ENCODE results near the gene NRG3.

The NRG3 gene

DNA sequence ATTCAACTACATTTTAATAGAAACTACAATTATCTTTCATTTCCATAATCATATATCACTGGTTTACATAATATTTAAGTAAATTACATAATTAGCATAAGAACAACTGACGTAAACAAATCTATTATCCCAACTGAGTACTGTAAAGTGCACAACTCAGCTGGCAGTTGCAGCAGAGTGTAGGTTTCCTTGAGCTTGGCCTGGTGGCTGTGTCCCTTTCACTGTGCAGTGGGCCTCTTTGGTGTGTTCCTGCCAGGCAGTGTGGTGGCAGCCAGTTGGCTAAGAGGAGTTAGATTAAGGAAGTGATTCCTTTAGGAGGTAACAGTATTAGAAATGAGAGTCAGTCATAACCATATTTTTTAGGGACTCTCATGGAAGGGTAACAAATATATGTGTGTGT is 7.0 kb downstream of the NRG3 start:
- DNase-seq (ENCODE audit: extremely low read depth in 1 of 2, low read depth in 1 of 2): no peak

DNA sequence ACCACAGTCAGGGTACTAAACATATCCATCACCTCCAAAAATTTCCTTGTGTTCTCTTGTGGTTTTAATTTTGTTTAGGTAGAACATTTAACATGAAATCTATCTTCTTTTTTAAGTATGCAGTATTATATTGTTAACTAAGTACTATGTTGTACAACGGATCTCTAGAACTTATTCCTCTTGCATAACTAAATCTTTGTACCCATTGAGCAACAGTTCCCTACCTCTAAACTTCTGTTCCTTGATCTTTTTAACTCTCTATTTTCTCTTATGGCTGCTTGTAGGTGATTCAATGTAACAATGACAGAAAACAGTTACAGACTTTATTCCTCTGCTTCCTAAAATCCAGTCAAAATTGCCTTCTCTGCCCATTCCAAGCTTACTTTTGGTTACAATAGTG is 9.9 kb downstream of the NRG3 start:
- DNase-seq (ENCODE audit: extremely low read depth in 1 of 2, low read depth in 1 of 2): no peak

DNA sequence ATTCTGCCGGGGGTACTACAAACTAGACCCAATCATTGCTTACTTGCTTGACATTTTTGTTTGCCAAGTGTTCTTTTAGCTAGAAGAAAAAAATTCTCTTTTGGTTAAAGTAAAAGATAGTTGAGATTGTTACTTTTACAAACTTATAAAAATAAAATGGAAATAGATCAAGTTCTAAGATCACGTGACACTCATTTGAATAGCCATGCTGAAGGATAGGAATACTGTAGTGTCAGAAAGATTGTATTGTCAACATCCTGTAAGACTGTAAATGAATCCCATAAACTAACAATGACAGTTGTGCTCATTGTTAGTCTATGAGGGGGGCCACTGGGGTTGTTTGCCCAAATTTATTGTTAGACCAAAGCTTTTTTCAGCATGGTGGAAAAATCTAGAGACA is 10.5 kb downstream of the NRG3 start:
- no peak for DNase-seq (ENCODE audit: extremely low read depth in 1 of 2, low read depth in 1 of 2)

DNA sequence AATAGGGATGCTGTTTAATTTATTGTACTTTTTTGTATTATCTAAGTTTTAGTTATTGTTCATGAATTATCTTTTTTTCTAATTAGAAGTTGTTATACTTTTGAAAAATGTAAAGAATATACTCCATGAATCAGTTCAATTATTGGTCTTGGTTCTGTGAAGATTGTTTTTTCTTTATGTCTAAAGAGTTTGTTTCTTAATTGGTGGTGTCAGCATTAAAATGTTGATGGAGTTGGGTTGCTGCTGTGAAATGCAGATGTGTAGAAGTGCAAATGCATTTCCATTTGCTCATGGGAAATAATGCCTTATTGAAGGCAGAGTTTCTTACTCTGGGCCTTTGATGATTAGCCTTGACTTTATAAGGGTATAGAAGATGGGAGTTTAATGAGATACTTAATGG is 11.9 kb downstream of the NRG3 start:
- DNase-seq (ENCODE audit: extremely low read depth in 1 of 2, low read depth in 1 of 2): no peak

DNA sequence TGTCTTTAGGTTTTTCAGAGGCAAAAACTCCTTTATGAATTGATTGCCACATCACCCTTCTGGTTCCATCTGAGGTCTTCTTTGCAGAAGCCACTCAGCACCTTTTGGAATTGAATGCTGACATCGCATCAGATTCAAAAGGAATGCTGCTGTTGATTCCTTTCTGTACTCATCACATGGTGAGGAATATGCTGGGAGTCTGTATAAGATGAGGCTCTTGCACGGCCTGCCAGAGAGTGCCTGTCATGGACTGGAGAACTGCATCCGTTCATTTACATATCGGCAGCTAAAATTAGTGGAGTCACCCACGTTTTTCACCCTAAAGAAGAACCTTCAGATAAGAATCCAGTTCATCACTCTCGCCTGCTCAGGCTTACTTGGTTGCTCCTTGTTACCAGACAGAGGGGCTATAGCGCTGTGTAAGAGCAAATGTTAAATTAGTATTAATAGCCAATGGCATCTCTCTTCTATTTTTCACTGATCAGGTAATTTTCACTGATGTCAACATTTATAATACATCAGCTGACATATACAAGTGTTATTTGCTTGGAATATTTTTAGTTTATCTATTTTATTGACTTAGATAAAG is 14.3 kb downstream of the NRG3 start:
- no peak for DNase-seq (ENCODE audit: extremely low read depth in 1 of 2, low read depth in 1 of 2)

DNA sequence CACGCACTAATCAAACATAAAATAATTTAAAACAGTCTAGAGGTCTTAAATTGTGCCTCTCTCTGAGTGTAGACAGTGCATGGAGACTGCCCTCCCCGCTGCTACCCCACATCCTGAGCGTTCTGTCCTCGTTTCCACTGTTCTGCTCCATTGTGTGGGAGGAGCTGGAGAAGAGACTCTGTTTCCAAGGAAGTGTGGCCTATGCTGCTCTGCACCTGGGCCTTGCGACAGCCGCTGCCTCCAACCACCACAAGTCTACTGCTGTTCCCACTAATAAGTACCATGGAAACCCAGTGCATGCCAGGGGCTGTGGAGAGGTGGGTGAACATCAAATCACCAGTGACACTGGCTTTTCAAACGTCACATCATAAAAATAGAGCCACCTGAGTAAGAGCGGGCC is 19.6 kb downstream of the NRG3 start:
- DNase-seq (ENCODE audit: extremely low read depth in 1 of 2, low read depth in 1 of 2): no peak

DNA sequence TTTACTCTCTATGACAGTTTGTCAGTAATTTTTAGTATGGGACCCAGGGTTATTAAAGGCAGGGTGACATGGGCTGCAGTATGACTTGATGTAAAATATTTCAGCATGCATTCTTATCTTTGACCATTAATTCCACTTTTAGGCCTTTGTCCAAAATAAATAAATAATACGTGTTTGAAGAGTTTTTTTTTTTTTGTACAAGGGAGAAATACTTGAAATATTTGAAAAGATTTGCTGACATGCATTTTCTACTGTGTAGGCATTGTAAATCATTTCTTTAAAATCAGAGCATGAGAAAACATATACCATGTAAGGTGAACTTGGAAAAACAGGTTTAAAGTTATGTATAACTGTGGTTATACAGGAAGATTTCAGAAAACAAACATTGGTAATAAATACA is 23.5 kb downstream of the NRG3 start:
- DNase-seq (ENCODE audit: extremely low read depth in 1 of 2, low read depth in 1 of 2): no peak

DNA sequence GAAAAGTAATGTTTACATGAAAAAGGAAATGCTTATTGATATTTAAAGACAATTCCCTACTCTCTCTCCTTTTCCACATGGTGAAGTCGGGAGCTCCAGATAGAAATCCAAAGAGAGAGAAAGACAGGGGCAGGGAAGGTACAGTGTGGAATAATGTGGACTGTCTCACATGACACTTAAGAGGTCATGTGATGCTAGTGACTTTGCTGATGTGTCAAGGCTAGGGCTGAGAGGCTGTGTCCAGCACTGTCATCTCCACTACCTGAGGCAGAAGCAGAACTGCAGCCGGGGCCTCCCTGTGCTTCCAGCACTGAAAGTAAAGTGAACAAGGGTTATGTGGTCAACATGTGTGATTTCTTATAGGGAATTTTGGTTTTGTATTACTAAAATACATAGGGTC is 26.0 kb downstream of the NRG3 start:
- DNase-seq (ENCODE audit: extremely low read depth in 1 of 2, low read depth in 1 of 2): no peak

DNA sequence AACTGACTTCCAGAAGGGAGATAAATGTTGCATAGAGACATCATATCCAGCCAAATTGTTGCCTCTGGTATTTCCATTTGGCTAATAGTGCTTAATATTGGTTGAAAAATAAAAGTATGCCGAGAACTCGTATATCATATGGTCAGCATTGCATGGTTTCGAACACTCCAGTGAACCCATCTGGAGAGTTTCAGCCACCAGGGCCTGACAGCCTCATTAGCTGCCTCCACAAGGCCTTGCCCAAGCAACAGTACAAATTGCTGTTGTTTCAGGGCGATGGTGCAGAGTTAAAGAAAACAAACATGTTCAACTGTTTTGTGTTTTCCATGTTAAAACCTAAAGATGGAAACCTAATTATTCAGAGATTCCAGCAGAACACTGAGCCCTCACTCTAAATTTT is 28.5 kb downstream of the NRG3 start:
- no peak for DNase-seq (ENCODE audit: extremely low read depth in 1 of 2, low read depth in 1 of 2)

DNA sequence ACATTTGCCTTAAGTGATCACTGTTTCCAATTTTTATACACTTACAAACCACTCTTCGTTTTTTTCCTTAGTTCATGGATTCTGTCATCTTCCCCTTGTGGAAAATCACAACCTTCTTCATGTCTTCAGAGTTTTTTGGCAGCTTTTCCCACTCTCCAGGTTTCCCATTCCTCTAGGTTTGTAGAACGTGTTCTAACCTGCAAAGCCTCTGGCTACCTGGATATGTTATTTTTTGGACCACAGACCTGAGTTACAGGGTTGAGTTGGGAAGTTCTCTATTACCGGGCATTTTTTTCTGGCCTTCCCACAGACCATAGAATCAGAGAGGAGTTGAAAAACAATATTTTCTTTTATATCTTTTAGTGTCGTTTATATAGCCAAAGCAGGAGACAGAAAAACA is 30.2 kb downstream of the NRG3 start:
- no peak for DNase-seq (ENCODE audit: extremely low read depth in 1 of 2, low read depth in 1 of 2)

DNA sequence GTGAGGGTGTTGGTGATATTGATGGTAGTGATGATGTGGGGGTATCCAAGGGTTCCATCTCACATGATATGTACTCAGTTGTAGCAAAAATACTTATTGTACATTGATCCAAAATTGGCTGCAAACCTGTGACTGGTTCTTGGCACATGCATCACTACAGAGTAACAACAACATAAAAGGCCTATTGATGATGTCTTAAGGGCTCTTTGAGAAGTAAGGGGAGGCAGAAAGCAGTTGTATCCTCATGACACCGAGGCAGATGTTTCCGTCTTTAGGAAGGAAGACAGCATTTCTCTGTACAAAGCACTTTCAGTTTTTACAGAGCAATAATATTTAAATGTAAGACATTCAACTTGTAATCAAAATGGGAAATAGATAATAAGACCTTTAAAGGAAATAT is 34.5 kb downstream of the NRG3 start:
- no peak for DNase-seq (ENCODE audit: extremely low read depth in 1 of 2, low read depth in 1 of 2)

DNA sequence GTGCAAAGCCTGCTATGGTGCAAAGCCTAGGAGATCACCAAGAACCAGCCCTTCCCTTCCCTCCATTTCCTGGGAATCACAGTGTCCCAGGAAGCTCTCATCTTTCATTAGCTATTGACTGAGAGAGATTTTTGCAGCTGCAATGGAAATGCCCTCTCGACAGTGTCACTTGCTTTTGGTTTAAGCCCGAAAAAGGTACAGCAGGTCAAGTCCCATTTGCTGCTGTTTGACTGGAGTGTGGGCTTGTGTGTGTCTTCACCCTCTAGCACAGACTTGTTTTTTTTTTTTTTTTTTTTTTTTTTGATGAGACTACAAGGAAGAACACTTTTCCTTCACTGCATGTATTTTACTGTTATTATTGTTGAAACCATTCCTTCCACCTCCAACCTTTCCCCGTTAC is 36.3 kb downstream of the NRG3 start:
- DNase-seq (ENCODE audit: extremely low read depth in 1 of 2, low read depth in 1 of 2): no peak

DNA sequence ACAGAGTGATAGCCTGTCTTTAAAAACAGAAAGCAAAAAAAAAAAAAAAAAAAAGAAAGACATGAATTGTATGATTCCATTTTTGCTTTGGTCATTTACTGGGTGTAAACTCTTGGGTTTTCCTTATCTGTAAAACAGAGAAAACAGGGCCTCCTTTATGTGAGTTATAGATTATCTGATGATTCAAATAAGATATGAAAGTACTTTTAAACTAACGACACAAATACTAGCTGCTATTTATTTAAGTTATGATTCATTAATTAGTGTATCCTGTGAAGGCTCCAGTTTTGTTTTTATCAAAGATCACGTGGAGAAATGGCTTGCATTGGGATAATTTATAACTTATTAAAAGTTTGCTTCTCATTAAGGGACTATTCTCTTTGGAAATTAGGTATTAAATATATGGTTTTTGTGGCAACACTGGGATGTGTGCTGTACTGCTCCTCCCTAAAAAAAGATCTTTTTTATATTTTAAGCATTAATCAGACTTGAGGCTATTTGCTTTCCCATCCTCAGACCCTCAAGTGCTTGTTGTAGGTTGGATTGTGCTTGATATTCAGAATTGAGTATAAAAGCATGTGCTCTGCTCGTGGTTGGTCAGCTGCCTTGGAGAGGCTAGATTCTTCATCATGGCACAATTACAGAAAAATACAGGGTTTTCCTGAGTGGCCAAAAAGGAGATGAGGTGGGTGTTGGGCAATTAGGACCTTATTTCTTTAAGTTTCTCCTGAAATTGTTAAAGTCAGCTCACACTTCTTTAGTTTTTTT is 39.9 kb downstream of the NRG3 start:
- no peak for DNase-seq (ENCODE audit: extremely low read depth in 1 of 2, low read depth in 1 of 2)

DNA sequence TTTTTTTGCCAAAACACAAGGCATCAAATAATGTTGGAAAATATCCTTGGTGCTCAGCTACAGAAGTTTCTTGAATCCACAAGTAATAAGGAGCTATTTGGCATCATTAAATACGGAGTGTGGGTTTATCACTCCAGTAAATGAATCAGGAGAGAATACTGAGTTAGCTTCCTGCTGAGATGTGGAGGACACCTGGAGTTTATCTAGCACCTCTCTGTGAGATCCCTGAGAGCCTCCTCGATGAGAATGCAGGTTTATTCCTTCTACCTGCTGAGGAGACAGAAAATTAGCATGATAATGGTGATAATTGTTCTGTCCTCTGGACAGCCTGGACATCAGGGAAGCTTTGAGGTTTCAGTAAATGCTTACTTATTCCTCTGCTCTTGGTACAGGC is 40.5 kb downstream of the NRG3 start:
- DNase-seq (ENCODE audit: extremely low read depth in 1 of 2, low read depth in 1 of 2): no peak

DNA sequence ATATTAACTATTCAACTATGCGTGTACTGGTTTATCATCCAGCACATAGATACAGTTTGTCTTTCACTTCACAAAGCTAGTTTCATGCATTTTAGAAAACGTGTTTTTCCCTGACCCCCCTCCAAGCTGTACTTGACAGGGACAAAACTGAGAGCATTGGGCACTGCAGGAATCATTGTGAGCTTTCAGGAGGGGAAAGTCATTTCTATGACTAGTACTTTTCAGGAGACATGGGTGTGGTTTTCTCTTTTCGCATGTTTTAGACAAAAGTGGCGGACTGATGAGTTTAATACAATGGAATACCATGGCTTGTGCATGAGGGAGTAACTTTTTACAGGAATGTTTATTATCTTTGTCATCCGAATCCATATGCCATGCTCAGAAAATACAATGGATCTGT is 42.7 kb downstream of the NRG3 start:
- no peak for DNase-seq (ENCODE audit: extremely low read depth in 1 of 2, low read depth in 1 of 2)

DNA sequence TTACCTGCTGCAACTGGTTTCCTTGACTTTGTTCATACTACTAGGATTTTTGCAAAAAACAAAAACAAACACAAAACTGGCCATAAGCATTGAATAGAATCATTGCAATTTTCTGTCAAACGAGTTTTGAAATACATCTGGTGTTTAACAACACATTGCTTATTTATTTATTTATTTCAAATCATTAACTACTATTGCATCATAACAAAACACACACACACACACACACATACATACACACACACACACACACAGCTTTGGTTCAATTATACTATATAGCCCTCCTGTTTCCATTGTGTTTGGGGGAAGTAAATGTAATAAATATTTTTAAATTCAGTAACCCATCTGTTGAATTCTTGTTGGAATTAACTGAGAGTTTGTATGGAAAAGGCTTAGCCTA is 43.8 kb downstream of the NRG3 start:
- DNase-seq (ENCODE audit: extremely low read depth in 1 of 2, low read depth in 1 of 2): no peak

DNA sequence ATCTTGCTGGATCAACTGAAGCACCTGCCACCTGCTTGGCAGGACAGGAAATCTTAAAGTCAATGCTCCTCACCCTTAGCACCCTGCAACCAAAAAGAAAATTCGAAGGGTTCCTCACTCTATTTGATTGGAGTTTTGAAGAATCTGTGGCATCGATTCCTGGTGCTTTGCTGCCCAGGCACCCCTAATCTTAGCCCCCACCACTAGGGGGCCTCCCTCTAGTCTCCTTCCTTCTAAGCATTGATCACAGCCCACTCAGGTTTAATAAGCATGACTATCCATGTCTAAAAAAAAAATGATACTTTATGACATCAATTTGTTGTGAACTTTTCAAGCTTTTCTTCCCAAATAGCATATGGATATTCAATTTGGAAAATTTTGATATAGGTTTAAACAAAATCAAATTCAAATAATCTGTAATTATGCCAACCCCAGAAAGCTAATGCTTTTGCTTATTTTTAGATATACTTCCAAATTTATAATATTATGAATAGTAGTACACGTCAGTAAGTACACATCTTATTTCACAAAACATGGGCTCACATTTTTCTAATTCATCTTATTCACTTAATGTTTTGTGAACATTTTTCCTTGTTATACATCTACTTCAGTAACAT is 45.3 kb downstream of the NRG3 start:
- no peak for DNase-seq (ENCODE audit: extremely low read depth in 1 of 2, low read depth in 1 of 2)

DNA sequence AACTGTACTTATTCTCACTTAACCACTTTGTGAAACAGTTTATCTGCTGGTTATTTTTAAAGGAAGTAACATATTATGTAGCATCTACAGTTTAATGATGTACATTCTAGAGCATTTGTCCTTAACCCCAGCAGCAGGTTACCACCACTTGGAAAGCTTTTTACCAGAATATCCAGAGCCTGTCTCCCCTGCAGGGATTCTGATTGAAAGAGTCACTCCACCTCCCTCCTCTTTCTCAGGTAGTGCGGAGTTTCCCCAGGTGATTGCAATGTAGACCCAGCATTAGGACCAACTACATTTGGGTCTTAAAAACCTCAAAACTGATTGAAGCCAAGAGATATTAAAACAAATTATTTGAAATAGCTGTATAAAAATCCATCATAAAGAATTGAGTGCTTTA is 53.1 kb downstream of the NRG3 start:
- DNase-seq (ENCODE audit: extremely low read depth in 1 of 2, low read depth in 1 of 2): no peak

DNA sequence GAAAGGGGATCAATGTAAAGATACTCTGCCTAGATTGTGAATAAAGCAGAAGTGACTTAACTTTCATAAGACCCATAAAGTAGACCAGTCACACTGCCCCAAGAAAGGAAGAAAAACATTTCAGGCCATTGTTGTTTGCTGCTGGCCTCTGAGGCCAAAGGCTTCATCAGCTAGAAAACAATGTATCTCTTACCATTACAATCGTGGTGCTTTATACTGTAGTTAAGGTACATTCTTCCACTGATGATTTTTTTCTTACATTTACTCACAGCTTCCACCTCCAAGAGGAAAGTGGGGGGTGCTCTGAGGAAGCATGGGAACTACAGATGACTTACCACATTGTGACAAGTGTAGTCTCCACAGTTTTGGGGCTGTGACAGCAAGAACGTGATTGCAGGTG is 68.6 kb downstream of the NRG3 start:
- no peak for DNase-seq (ENCODE audit: extremely low read depth in 1 of 2, low read depth in 1 of 2)

DNA sequence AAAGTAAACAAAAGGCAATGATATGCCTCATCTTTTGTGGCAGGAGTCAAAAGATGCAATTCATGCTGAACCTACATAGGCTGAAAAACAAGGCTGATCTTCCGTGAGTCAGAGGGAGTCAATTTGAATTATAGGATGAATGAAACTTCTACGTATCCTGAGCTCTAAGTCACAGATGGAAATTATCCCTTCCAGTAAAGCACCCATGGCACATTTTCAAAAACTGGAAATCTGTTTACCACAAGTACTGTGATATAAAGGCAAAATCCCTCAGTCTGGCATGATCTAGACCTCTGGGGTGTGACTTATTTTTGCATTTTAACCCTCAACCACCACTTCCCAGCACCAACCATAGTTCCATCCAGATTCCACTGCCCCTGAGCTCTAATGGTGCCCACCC is 69.6 kb downstream of the NRG3 start:
- DNase-seq (ENCODE audit: extremely low read depth in 1 of 2, low read depth in 1 of 2): no peak

DNA sequence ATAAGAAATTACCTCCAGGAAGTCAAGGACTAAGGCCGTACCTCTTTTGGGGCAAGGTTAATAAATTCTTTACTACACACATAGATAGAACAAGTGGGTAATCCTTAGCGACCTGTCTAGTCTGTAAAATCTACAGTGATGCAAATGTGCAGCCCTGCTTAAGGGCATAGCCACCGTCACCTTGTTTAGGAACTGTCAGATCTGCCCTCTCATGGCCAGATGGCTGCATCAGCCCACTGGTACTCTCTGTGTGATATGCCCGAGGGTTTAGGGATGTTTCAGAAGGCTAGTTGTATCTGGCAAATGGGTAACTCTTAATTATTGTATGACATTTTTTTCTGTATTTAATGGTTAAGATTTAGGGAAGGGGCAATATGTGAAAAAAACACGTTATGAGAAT is 74.3 kb downstream of the NRG3 start:
- DNase-seq (ENCODE audit: extremely low read depth in 1 of 2, low read depth in 1 of 2): no peak

DNA sequence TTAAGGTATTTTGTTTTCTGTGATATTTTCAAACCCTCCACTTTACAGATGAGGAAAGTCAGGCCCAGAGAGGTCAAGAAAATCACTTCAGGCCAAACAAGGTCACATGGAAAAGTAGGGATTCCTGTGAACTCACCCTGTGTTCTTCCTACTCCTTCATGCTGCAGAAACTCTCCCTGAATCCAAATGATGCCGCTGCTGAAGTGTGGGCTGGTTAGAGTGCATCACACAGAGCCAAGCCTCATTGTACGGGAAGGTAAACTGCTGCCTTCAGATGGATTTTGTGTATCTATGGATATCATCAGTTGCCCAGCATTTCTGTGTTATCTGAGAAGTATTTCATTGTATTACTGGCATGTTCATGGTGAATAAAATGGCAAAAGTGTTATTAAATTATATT is 75.4 kb downstream of the NRG3 start:
- no peak for DNase-seq (ENCODE audit: extremely low read depth in 1 of 2, low read depth in 1 of 2)

DNA sequence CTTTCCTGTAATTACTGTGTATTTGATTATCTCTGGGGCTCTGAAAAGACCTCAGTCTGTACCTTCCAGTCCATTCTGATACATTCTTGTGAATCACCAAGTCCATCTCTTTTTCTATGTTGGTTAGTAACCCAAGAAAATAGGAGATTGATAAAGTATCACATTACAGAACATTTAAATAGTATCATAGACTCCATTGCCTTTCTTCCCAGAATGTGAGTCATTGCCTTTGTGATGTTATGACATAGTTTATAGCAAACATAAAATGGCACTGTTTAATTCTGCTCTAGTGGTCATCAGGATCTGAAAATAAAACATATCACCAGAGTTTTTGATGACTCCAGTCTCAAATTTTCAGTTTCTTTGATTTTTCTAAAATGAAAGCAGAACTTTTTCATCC is 78.4 kb downstream of the NRG3 start:
- DNase-seq (ENCODE audit: extremely low read depth in 1 of 2, low read depth in 1 of 2): no peak
